HG03175 (cell line): ENCODE measurements around the gene DNAAF5.

ENCODE experiments used
- ATAC-seq: cut with Tn5 transposase; IDR thresholded peaks from one replicate; pipeline ENCODE4 v1.9.1; 2021; ENCODE audit warnings: mild to moderate bottlenecking, moderate library complexity; ENCODE audit not compliant: unreplicated experiment

Gene DNAAF5

DNA sequence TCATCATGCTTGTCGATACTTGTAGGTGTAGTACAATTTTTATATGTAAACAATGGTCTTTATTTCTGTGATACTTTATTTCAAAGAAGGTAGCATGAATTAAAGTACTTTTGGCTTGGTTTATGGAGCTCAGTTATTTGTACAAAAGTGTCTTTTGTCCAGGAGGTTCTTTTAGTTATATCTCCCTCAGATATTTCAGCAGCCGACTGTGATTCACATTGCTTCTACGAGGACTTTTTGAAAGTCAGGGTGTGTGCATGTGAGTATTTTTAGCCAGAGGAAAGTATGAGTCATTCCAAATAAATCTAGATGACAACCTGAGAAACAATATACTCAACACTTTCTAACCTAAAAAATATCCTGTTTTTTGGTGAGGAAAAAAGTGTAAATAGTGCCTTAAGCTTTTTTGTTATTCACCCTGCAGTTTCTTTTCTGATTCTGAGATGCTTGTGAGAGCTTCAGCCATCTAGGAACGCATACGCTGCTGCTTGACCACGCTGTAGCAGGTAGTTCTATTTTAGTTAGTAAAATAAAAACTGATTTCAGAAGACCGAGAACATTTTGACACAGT, 105.2 kb downstream of the DNAAF5 start:
- ATAC-seq: peak; percentile 61

DNA sequence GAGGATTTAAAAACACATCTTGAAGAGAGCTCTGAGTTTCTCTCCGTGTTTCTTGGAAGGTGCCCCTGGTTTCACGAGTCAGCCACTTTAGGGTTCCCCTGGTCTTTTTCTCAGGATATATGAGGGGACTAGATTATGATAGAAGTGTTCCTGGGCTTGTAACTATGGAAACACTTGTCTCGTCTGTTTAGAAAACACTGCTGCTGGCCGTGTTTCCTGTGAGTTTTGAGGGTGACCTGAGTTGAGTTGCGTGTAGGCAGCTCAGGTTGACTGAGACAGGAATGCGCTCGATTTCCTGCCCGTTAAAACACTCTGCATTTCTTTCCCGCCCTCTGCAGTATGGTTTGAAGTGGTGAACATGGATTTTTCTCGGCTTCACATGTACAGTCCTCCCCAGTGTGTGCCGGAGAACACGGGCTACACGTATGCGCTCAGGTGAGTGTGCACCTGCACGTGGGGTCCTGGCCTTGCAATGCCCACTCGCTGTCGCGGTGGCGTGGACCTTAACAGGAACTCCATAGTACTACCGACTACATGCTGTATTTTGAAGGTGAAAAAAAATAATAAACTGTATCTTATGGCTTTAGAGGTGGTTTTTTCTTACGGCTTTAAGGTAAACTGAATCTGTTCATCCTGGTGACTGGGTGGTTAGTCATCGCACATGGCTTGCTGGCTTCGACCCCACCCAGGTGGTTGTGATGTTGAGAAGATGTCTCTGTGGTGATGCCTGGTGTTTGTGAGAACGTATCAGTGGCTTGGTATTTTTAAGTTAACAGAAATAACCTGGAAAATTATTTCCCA, 105.9 kb downstream of the DNAAF5 start, which contains the start of gene SUN1:
TSS of gene SUN1 (plus strand) at position 310 of the 801 bp plus-strand sequence. CDS start at position 359, 49 bp downstream.
- ATAC-seq: peak; percentile 63

DNA sequence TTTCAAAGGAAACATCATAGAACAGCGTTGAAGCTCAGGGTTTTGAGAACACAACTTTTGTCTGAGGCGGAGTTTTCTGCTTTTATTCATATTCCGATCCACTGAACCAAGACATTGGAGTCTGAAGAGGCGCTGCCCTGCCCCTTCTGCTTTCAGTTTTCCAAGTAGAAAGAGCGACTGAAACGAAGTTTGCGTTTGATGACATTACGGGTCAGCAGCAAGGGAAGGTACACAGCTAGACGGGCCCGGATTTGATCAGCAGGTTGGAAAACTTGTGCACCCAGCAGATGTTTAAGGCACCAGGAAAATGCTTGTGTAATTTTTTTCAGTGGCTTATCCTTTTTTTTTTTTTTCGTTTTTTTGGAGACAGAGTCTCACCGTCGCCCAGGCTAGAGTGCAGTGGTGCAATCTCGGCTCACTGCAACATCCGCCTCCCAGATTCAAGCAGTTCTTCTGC, 106.5 kb downstream of the DNAAF5 start:
- ATAC-seq: no peak

DNA sequence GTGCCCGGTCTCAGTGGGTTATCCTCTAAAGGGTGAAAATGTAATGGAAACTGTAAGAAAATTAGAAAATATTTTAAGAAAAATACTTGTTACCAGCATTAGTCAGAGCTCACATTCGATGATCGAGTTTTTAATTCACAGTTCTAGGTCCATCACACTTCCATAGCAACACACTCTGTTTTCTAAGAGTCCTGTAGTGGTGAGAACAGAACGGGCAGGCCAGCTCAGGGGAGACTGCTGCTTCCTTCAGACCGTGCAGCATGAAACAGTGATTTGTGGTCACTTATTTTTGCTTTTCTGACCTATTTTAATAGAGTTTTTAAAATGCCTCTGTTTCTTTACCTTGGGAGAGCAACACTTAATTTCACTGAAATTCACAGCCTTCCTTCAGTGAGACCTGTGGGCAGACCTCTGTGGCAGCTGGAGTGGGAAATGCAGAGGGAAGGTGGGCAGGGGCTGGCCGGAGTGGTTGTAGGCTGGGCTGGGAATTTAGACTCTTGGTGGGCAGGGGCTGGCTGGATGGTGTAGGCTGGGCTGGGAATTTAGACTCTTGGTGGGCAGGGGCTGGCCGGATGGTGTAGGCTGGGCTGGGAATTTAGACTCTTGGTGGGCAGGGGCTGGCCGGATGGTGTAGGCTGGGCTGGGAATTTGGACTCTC, 107.2 kb downstream of the DNAAF5 start:
- ATAC-seq: no peak

DNA sequence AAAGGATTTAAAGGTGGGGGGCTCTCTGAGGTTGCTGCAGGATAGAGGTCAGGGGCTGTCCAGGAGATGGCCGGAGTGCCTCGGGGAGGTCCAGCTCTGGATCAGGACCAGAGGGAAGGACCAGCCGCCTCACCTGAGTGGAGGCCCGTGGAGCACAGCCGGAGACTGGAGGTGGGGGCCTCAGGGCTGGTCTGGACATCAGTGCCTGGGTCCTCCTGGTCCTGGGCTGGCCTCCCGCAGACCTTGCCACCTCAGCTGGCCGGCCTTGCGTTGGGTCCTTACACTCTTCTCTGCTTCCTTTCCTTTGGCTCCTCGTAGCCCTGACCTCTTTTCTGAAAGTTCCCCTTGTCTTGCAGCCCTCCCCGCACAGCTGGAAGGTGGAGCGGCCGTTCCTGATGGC, 107.8 kb downstream of the DNAAF5 start:
- no peak for ATAC-seq

DNA sequence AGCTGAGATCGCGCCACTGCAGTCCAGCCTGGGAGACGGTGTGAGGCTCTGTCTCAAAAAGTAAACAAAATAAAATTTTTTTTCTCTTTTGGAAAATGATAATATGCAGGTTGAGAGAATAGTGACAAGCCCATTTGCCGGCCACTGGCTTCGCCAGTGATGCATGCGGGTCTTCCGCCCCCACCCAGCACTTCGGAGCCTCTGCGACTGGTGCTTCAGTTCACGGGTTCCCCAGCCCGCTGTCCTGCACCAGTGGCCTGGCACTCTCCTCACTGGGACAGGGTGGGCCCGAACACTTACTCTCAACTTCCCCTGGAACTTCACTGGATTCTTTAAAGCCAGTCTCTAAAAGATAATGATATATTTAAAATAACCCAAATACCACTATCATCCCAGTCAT, 108.5 kb downstream of the DNAAF5 start:
- ATAC-seq: no peak

DNA sequence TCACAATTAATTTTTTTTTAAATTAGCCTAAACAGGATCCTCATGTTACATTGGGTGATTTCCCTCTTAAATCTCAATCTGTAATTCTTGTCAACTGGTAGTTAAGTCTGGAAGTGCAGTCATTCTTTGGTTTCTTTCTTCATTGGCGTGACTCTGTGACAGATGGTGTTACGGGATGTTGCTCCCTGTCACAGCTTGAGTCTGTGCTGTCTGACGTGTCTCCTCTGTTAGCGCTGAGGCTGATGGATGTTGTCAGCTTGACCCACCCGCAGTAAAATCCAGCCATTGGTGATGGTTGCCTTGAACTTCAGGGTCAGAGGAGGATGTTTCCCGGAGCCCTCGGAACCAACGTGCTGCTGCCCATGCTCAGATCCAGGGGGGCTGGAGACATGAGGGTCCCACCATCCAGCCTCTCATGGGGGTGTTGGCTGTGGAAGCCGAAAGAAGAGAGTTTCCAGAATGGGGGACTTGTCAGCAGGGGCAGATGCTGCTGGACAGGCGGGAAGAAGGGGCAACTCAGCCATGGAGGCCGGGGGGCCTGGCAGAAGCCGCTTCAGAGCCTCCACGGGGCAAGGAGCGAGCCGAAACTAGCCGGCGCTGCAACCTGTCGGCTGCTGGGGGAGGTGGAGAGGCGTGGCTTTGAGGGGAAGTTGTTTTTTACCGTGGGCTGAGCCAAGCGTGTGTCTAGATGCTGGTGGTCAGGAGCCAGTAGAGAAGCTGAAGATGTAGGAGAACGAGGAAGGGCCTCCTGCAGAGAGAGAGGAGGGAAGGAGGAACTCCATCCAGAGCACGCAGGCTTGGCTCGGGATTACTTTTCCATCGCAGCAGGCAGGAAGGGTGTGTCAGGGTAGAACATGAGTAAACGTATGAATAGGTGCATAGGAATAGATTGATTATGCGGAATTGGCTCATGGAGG, 109.2 kb downstream of the DNAAF5 start:
- ATAC-seq: no peak
